Immature natural killer cell (primary cell): ENCODE data around the gene NFKB1. TPM values are rescaled to one million over a fixed set of nuclear protein-coding genes. Genes with fewer than 3 reads are reported as not detected.
"Not testable (repeated sequence)": the region's sequence is repeated elsewhere in the genome, so short reads cannot be mapped to it uniquely, and the experiment has no call there.

ENCODE experiments used
- DNase-seq, 3 donors: peaks; one replicate each; pipeline ENCODE4 v3.0.0; 2022; ENCODE audit warnings: mixed read lengths in 1 of 3
- H3K27ac Mint-ChIP-seq, 6 donors: one replicate each; pipeline ENCODE4 v1.8.0; 2020; ENCODE audit warnings: mixed read lengths in 6 of 6, mild to moderate bottlenecking in 5 of 6, inconsistent platforms in 4 of 6, moderate library complexity in 3 of 6
- H3K27me3 Mint-ChIP-seq, 3 donors: one replicate each; pipeline ENCODE4 v1.8.0; 2020 to 2021; ENCODE audit warnings: low read depth in 3 of 3, mild to moderate bottlenecking in 3 of 3, mixed read lengths in 3 of 3, moderate library complexity in 3 of 3, inconsistent platforms in 1 of 3
- H3K36me3 Mint-ChIP-seq, 3 donors: one replicate each; pipeline ENCODE4 v1.8.0; 2020; ENCODE audit warnings: mixed read lengths in 3 of 3, inconsistent platforms in 2 of 3, mild to moderate bottlenecking in 2 of 3
- H3K4me1 Mint-ChIP-seq, 2 donors: one replicate each; pipeline ENCODE4 v1.8.0; 2020; ENCODE audit warnings: inconsistent platforms in 2 of 2, mild to moderate bottlenecking in 2 of 2, mixed read lengths in 2 of 2, moderate library complexity in 1 of 2
- H3K4me3 Mint-ChIP-seq, 5 donors: one replicate each; pipeline ENCODE4 v1.8.0; 2020; ENCODE audit warnings: mild to moderate bottlenecking in 5 of 5, mixed read lengths in 5 of 5, inconsistent platforms in 3 of 5, moderate library complexity in 3 of 5
- H3K9me3 Mint-ChIP-seq, 6 donors: one replicate each; pipeline ENCODE4 v1.8.0; 2020; ENCODE audit warnings: mild to moderate bottlenecking in 6 of 6, mixed read lengths in 6 of 6, inconsistent platforms in 4 of 6, moderate library complexity in 3 of 6
- polyA plus RNA-seq, 3 donors: library from polyadenylated mRNA; unstranded; fragments of 300-500 nt; fragmentation: Illumina TruSeq; gene quantifications; one replicate each; pipeline ENCODE4 v1.2.3, GENCODE V29; 2021

The NFKB1 gene
- polyA plus RNA-seq, 3 donors from 2014 or later, result 9.4 to 16.0 (median 9.4) TPM

- peaks cover 0 to 12% (median 3%) of the 10 kb centered on the region in 6 donors for H3K9me3 Mint-ChIP-seq
- not testable (repeated sequence) for H3K36me3 Mint-ChIP-seq, H3K4me1 Mint-ChIP-seq, DNase-seq, H3K27ac Mint-ChIP-seq, H3K4me3 Mint-ChIP-seq
- H3K27me3 Mint-ChIP-seq, result peaks cover 0 to 11% (median 3%) of the 10 kb centered on the region in 3 donors
These were observed 21.3 kb upstream of the NFKB1 start for GRCh38 chr4:102479832-102480231.

DNA sequence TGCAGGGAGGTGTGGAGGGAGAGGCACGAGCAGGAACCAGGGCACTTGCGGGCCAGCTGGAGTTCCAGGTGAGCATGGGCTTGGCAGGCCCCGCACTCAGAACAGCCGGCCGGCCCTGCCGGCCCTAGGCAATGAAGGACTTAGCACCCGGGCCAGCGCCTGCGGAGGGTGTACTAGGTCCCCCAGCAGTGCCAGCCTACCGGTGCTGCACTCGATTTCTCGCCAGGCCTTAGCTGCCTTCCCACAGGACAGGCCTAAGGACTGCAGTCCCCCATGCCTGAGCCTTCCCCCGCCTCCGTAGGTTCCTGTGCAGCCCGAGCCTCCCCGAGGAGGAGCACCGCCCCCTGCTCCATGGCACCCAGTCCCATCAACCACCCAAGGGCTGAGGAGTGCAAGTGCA is 18.0 kb upstream of the NFKB1 start:
- Mint-ChIP-seq H3K9me3 (peaks cover 0 to 12% (median 3%) of the 10 kb centered on the region in 6 donors), H3K27ac (no peak overlapping the region), H3K27me3 (peaks cover 2 to 11% (median 5%) of the 10 kb centered on the region in 3 donors), H3K4me1 (peaks cover 6 to 8% of the 10 kb centered on the region in 2 donors), H3K4me3 (no peak overlapping the region), H3K36me3 (peaks cover 0 to 4% (median 3%) of the 10 kb centered on the region in 3 donors)
- no peak for DNase-seq

GRCh38 chr4:102483990-102484692 is 17.0 kb upstream of the NFKB1 start:
- Mint-ChIP-seq H3K27ac (peak overlapping the region in 4 of 6 donors; percentile 18 to 64 (median 44)), H3K27me3 (peaks cover 2 to 11% (median 8%) of the 10 kb centered on the region in 3 donors), H3K4me3 (peak overlapping the region; percentile 57 to 83 (median 69))
- not testable (repeated sequence) for H3K9me3 Mint-ChIP-seq, DNase-seq, H3K4me1 Mint-ChIP-seq, H3K36me3 Mint-ChIP-seq

GRCh38 chr4:102492531-102493241 is 8.5 kb upstream of the NFKB1 start:
- H3K4me3 Mint-ChIP-seq, result no peak overlapping the region
- peaks cover 5 to 12% of the 10 kb centered on the region in 2 donors for H3K4me1 Mint-ChIP-seq
- peaks cover 0 to 7% (median 0%) of the 10 kb centered on the region in 3 donors for H3K27me3 Mint-ChIP-seq
- no peak for DNase-seq
- H3K27ac Mint-ChIP-seq, result no peak overlapping the region
- H3K36me3 Mint-ChIP-seq, result no peaks in the 10 kb centered on the region
- H3K9me3 Mint-ChIP-seq, result no peaks in the 10 kb centered on the region

DNA sequence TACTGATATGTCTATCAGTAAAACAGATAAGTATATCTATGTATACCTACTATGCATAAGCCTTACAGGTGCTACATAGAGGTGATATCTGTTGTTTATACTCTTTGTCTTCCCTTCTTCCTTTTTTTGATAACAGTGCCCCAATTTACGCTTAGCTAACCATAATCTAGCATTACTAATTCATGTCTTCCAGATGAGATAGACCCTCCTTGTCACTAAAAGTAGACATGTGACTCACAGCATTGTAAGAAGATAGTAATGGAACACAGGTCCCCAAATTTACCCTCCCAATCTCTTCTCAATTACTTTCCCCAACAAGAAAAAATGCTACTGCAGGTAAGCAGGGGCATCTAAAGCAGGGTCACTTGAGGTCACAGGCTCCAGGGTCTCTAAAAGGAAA is 7.9 kb upstream of the NFKB1 start:
- DNase-seq, result no peak
- Mint-ChIP-seq H3K4me1 (peaks cover 5 to 12% of the 10 kb centered on the region in 2 donors), H3K9me3 (no peaks in the 10 kb centered on the region), H3K27me3 (peaks cover 0 to 5% (median 0%) of the 10 kb centered on the region in 3 donors), H3K27ac (no peak overlapping the region), H3K4me3 (no peak overlapping the region), H3K36me3 (no peaks in the 10 kb centered on the region)

DNA sequence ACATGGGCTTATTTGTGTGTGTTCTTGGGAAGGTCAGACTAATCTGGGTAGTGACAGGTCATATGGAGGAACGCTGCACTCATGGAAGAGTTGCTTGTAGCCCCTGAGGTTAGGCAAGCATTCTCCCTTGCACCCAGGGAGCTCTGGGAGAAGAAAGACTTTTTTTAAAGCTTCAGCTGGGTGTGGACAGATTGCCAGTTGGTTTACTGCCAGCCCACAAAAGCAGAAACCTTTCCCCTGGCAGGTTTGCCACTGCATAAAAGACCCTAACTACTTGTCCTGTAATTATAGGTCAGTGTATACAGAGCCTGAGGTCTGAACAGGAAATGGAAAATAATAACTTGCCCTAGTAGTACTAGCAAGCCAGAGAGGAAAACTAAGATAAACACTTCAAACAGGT is 7.4 kb upstream of the NFKB1 start:
- Mint-ChIP-seq H3K27ac (peak overlapping the region in 1 of 6 donors; percentile 19), H3K9me3 (no peaks in the 10 kb centered on the region), H3K36me3 (no peaks in the 10 kb centered on the region), H3K4me3 (no peak overlapping the region), H3K4me1 (peaks cover 5 to 12% of the 10 kb centered on the region in 2 donors), H3K27me3 (peaks cover 0 to 3% (median 0%) of the 10 kb centered on the region in 3 donors)
- DNase-seq, result no peak

DNA sequence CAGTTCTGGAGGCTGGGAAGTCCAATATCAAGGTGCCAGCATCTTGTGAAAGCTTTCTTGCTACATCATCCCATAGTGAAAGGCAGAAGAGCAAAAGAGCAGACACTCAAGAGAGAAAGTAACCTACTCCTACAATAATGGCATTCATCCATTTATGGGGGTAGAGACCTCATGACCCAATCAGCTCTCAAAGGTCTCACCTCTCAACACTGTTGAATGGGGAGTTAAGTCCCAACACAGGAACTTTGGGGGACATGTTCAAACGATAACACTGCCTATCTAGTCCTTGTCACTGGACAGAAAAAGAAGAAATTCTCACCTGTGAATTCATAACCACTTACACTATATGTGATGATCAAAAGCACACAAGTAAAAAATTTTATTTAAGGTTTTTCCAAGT is 6.6 kb upstream of the NFKB1 start:
- Mint-ChIP-seq H3K4me3 (no peak overlapping the region), H3K9me3 (no peaks in the 10 kb centered on the region), H3K36me3 (no peaks in the 10 kb centered on the region), H3K27ac (no peak overlapping the region), H3K27me3 (peaks cover 0 to 1% (median 0%) of the 10 kb centered on the region in 3 donors), H3K4me1 (peaks cover 5 to 12% of the 10 kb centered on the region in 2 donors)
- DNase-seq, result no peak

DNA sequence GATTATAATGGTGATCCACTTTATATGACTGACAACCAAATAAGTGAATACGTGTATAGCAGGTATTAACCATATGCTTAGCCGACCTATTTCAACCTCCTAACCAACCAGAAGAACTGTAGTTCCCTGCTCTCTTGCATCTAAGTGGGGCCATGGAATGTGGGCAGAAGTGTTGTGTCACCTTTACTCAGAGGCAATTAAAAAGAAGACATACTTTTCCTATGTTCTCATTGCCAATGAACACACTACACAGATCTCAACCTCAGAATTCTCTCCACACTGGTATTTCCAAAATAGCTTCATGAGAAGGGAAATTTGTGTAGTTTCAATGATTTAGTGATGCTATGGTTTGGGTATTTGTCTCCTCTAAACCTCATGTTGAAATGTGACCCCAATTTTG is 3.2 kb upstream of the NFKB1 start:
- Mint-ChIP-seq H3K4me3 (no peak overlapping the region), H3K9me3 (peaks cover 0 to 1% (median 0%) of the 10 kb centered on the region in 6 donors), H3K27me3 (peaks cover 13 to 22% (median 14%) of the 10 kb centered on the region in 3 donors), H3K4me1 (peaks cover 21 to 29% of the 10 kb centered on the region in 2 donors), H3K27ac (peak overlapping the region in 1 of 6 donors; percentile 7), H3K36me3 (no peaks in the 10 kb centered on the region)
- DNase-seq, result no peak

DNA sequence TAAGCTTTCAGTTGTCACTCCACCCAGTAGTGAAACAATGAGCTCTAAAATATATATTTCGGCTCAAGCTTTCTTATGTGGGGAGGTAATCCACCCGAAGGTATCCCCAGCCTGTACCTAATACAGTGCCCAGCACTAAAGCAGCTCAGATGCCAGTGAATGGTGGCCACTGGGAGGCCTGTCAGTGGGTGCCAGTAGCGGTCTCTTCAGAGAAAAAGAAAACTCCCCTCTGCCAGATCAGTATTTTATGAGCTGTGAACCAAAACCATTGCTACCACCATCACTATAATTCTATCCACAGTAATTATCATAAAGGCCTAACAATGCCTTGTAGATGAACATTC is 835 bp upstream of the NFKB1 start:
- Mint-ChIP-seq H3K4me1 (peaks cover 35 to 41% of the 10 kb centered on the region in 2 donors), H3K27me3 (peaks cover 16 to 31% (median 18%) of the 10 kb centered on the region in 3 donors)
- peak; percentile 55 to 62 (median 59) for DNase-seq

DNA sequence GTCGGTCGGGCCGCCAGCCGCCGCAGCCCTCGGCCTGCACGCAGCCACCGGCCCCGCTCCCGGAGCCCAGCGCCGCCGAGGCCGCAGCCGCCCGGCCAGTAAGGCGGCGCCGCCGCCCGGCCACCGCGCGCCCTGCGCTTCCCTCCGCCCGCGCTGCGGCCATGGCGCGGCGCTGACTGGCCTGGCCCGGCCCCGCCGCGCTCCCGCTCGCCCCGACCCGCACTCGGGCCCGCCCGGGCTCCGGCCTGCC is 213 bp downstream of the NFKB1 start:
- DNase-seq, result no peak
- Mint-ChIP-seq H3K27ac (peak overlapping the region; percentile 91 to 96 (median 94)), H3K27me3 (peaks cover 16 to 31% (median 18%) of the 10 kb centered on the region in 3 donors), H3K36me3 (no peaks in the 10 kb centered on the region), H3K4me3 (peak overlapping the region; percentile 80 to 93 (median 87)), H3K4me1 (peaks cover 36 to 43% of the 10 kb centered on the region in 2 donors), H3K9me3 (peaks cover 0 to 1% (median 0%) of the 10 kb centered on the region in 6 donors)

More for the DNA sequence above, 835 bp upstream of the NFKB1 start:
- peak overlapping the region; percentile 85 to 90 (median 86) for H3K4me3 Mint-ChIP-seq
- peaks cover 0 to 1% (median 0%) of the 10 kb centered on the region in 6 donors for H3K9me3 Mint-ChIP-seq
- H3K27ac Mint-ChIP-seq, result peak overlapping the region; percentile 95 to 99 (median 98)
- H3K36me3 Mint-ChIP-seq, result no peaks in the 10 kb centered on the region

DNA sequence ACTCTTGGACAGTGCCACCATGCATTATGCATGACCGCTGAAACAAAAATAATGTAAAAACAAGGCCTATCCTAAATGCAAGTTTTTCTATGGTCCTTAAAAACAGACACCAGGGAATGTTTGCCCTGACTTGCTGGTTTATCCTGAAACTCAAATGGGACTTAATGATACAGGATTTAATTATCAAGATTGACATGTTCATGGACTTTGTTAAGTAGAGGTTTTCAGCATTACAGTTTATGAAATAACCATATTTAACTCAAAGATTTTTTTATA is 1.3 kb downstream of the NFKB1 start:
- peaks cover 16 to 31% (median 18%) of the 10 kb centered on the region in 3 donors for H3K27me3 Mint-ChIP-seq
- no peaks in the 10 kb centered on the region for H3K36me3 Mint-ChIP-seq
- no peak for DNase-seq
- peak overlapping the region; percentile 89 to 96 (median 91) for H3K4me3 Mint-ChIP-seq
- H3K4me1 Mint-ChIP-seq, result peaks cover 36 to 53% of the 10 kb centered on the region in 2 donors
- H3K9me3 Mint-ChIP-seq, result peaks cover 0 to 1% (median 0%) of the 10 kb centered on the region in 6 donors
- H3K27ac Mint-ChIP-seq, result peak overlapping the region; percentile 93 to 96 (median 94)

DNA sequence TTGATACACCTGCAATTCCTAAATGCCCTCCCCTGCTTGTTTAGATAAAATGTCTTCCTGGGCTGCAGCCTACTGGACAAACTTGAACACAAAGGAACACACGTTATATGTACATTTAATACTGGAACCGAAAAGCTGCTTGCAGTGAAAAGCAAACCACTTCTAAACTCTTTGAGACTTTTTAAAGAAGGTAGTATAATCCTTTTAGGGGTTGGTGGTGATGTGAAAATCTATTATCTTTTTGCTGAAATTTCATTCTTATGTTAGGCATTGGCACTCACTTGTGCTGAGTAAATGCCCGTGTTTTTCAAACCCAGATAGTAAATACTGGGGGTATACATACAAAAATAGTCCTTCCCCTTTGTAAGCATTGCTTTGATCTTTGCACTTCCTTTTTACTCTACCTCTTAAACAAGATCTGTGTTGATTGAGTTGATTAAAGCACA is 2.2 kb downstream of the NFKB1 start:
- peaks cover 16 to 33% (median 18%) of the 10 kb centered on the region in 3 donors for H3K27me3 Mint-ChIP-seq

GRCh38 chr4:102503831-102504786 is 3.0 kb downstream of the NFKB1 start:
- H3K9me3 Mint-ChIP-seq, result peaks cover 0 to 1% (median 0%) of the 10 kb centered on the region in 6 donors
- H3K27ac Mint-ChIP-seq, result peak overlapping the region; percentile 93 to 96 (median 94)
- peak overlapping the region; percentile 89 to 96 (median 91) for H3K4me3 Mint-ChIP-seq
- H3K27me3 Mint-ChIP-seq, result peaks cover 16 to 33% (median 18%) of the 10 kb centered on the region in 3 donors
- peaks cover 46 to 68% of the 10 kb centered on the region in 2 donors for H3K4me1 Mint-ChIP-seq
- DNase-seq, result no peak
- H3K36me3 Mint-ChIP-seq, result no peaks in the 10 kb centered on the region

More for the DNA sequence above, 2.2 kb downstream of the NFKB1 start:
- Mint-ChIP-seq H3K27ac (peak overlapping the region; percentile 93 to 96 (median 94)), H3K9me3 (peaks cover 0 to 1% (median 0%) of the 10 kb centered on the region in 6 donors), H3K4me3 (peak overlapping the region; percentile 89 to 96 (median 91)), H3K4me1 (peaks cover 40 to 60% of the 10 kb centered on the region in 2 donors), H3K36me3 (no peaks in the 10 kb centered on the region)
- no peak for DNase-seq
